ENCODE data around the gene SEMA3B.

- TF ChIP-seq ZNF512 (CRISPR knock-in tag; IDR thresholded peaks at IDR 0.05; ENCODE audit: borderline replicate concordance), result no peak
- TF ChIP-seq, protein P1, sequence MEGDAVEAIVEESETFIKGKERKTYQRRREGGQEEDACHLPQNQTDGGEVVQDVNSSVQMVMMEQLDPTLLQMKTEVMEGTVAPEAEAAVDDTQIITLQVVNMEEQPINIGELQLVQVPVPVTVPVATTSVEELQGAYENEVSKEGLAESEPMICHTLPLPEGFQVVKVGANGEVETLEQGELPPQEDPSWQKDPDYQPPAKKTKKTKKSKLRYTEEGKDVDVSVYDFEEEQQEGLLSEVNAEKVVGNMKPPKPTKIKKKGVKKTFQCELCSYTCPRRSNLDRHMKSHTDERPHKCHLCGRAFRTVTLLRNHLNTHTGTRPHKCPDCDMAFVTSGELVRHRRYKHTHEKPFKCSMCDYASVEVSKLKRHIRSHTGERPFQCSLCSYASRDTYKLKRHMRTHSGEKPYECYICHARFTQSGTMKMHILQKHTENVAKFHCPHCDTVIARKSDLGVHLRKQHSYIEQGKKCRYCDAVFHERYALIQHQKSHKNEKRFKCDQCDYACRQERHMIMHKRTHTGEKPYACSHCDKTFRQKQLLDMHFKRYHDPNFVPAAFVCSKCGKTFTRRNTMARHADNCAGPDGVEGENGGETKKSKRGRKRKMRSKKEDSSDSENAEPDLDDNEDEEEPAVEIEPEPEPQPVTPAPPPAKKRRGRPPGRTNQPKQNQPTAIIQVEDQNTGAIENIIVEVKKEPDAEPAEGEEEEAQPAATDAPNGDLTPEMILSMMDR (IDR thresholded peaks at IDR 0.05), result no peak
- TF ChIP-seq E2F1 (CRISPR knock-in tag; IDR thresholded peaks at IDR 0.05), result no peak
- TF ChIP-seq ZNF121 (CRISPR knock-in tag; IDR thresholded peaks at IDR 0.05), result no peak
- TF ChIP-seq ELF4 (CRISPR knock-in tag; IDR thresholded peaks at IDR 0.05; ENCODE audit: low read depth), result no peak
- TF ChIP-seq FOXJ3 (CRISPR knock-in tag; IDR thresholded peaks at IDR 0.05; ENCODE audit: borderline replicate concordance), result no peak
- TF ChIP-seq, protein P2, sequence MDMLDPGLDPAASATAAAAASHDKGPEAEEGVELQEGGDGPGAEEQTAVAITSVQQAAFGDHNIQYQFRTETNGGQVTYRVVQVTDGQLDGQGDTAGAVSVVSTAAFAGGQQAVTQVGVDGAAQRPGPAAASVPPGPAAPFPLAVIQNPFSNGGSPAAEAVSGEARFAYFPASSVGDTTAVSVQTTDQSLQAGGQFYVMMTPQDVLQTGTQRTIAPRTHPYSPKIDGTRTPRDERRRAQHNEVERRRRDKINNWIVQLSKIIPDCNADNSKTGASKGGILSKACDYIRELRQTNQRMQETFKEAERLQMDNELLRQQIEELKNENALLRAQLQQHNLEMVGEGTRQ (CRISPR knock-in tag; IDR thresholded peaks at IDR 0.05), result no peak
- TF ChIP-seq, protein P3, sequence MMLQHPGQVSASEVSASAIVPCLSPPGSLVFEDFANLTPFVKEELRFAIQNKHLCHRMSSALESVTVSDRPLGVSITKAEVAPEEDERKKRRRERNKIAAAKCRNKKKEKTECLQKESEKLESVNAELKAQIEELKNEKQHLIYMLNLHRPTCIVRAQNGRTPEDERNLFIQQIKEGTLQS (CRISPR knock-in tag; conservative IDR thresholded peaks at IDR 0.05), result no peak
- TF ChIP-seq CREB1 (CRISPR knock-in tag; IDR thresholded peaks at IDR 0.05), result no peak
- TF ChIP-seq, protein P4, sequence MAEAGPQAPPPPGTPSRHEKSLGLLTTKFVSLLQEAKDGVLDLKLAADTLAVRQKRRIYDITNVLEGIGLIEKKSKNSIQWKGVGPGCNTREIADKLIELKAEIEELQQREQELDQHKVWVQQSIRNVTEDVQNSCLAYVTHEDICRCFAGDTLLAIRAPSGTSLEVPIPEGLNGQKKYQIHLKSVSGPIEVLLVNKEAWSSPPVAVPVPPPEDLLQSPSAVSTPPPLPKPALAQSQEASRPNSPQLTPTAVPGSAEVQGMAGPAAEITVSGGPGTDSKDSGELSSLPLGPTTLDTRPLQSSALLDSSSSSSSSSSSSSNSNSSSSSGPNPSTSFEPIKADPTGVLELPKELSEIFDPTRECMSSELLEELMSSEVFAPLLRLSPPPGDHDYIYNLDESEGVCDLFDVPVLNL (CRISPR knock-in tag; IDR thresholded peaks at IDR 0.05; ENCODE audit: borderline replicate concordance, low read depth), result no peak
- TF ChIP-seq MLX (CRISPR knock-in tag; IDR thresholded peaks at IDR 0.05), result no peak
- TF ChIP-seq FOXP1 (CRISPR knock-in tag; IDR thresholded peaks at IDR 0.05; ENCODE audit: borderline replicate concordance), result no peak
- no peak for TF ChIP-seq TEAD1 (CRISPR knock-in tag; IDR thresholded peaks at IDR 0.05)
- no peak for TF ChIP-seq SP1 (CRISPR knock-in tag; conservative IDR thresholded peaks at IDR 0.05)
Observed at GRCh38 chr3:50290161-50290641, 21.3 kb downstream of the SEMA3B start.
